OCI-LY7 (cell line): ENCODE results near the gene NPHP1. TPM values are rescaled to one million over a fixed set of nuclear protein-coding genes. Genes with fewer than 3 reads are reported as not detected.
A peak's percentile ranks its signal among the peaks of the same experiment; 100 is the strongest.
"Not testable (repeated sequence)": the region's sequence is repeated elsewhere in the genome, so short reads cannot be mapped to it uniquely, and the experiment has no call there.

Source experiments
- BruUV-seq: library from RNA; stranded (reverse); fragments of 400-500 nt; replicated peaks from 2 replicates; lab custom pipeline; 2021; lab: Mats Ljungman, UMichigan
- CTCF ChIA-PET: fragments of 300-600 bp; sonication (Branson Sonifier 250); formaldehyde crosslinking; loops from one replicate; lab custom pipeline; 2022; ENCODE audit warnings: antibody characterized with exemption; ENCODE audit not compliant: unreplicated experiment; lab: Charles Lee
- POLR2A ChIA-PET: fragments of 300-600 bp; sonication (Branson Sonifier 250); formaldehyde crosslinking; loops from one replicate; lab custom pipeline; 2022; ENCODE audit warnings: antibody characterized with exemption; lab: Charles Lee
- DNase-seq: peaks from one replicate; pipeline ENCODE4 v3.0.0-alpha.2; 2015; ENCODE audit warnings: low spot score
- H2AFZ ChIP-seq: fragments of 200-600 bp; sonication (generic), shearing (Covaris generic); 2 replicates; pipeline ENCODE4 v1.6.1; 2014; ENCODE audit warnings: mild to moderate bottlenecking, antibody characterized with exemption, low read length, moderate library complexity
- H3K27ac ChIP-seq: fragments of 200-600 bp; sonication (generic); 2 replicates; pipeline ENCODE4 v1.5.1; 2014; ENCODE audit warnings: mixed run types, low read depth, mild to moderate bottlenecking, moderate library complexity, low read length, inconsistent platforms; ENCODE audit not compliant: poor library complexity, severe bottlenecking
- H3K36me3 ChIP-seq: fragments of 200-600 bp; sonication (generic); 2 replicates; pipeline ENCODE4 v1.6.1; 2014; ENCODE audit warnings: mild to moderate bottlenecking, antibody characterized with exemption, low read length, moderate library complexity, mixed read lengths; ENCODE audit not compliant: insufficient read depth
- H3K4me1 ChIP-seq: fragments of 200-600 bp; sonication (generic); 2 replicates; pipeline ENCODE4 v1.5.1; 2014; ENCODE audit warnings: mild to moderate bottlenecking, low read length; ENCODE audit not compliant: insufficient read depth, poor library complexity, severe bottlenecking
- H3K4me2 ChIP-seq: fragments of 200-600 bp; sonication (generic); 2 replicates; pipeline ENCODE4 v1.6.1; 2014; ENCODE audit warnings: mild to moderate bottlenecking, low read length
- H3K4me3 ChIP-seq: fragments of 200-600 bp; sonication (generic); 2 replicates; pipeline ENCODE4 v1.5.1; 2014; ENCODE audit warnings: mild to moderate bottlenecking, low read depth, low read length; ENCODE audit not compliant: poor library complexity, severe bottlenecking
- H3K79me2 ChIP-seq: fragments of 200-600 bp; sonication (generic); 2 replicates; pipeline ENCODE4 v1.6.1; 2016; ENCODE audit warnings: low read depth, mild to moderate bottlenecking, low read length, moderate library complexity, mixed read lengths; ENCODE audit not compliant: insufficient read depth
- H3K9me2 ChIP-seq: fragments of 200-600 bp; sonication (generic); 2 replicates; pipeline ENCODE4 v1.6.1; 2016; ENCODE audit warnings: mild to moderate bottlenecking, low read length, mixed read lengths; ENCODE audit not compliant: insufficient read depth
- H3K9me3 ChIP-seq: fragments of 200-600 bp; sonication (generic); 2 replicates; pipeline ENCODE4 v1.6.1; 2014; ENCODE audit warnings: mild to moderate bottlenecking, mixed run types, low read length, mixed read lengths
- H4K20me1 ChIP-seq: fragments of 200-600 bp; sonication (generic); 2 replicates; pipeline ENCODE4 v1.6.1; 2014; ENCODE audit warnings: mild to moderate bottlenecking, antibody characterized with exemption, low read length, moderate library complexity, mixed read lengths; ENCODE audit not compliant: insufficient read depth
- CTCF ChIP-seq: fragments of 200-600 bp; sonication (generic); conservative IDR thresholded peaks from 2 replicates; pipeline ENCODE4 v1.5.1; 2014; ENCODE audit warnings: mild to moderate bottlenecking, antibody characterized with exemption, low read length, moderate library complexity, mixed read lengths
- EZH2phosphoT487 ChIP-seq: fragments of 200-600 bp; sonication (generic); IDR thresholded peaks from 2 replicates; pipeline ENCODE4 v1.6.1; 2018; ENCODE audit warnings: low read depth, borderline replicate concordance, mild to moderate bottlenecking, mixed run types, antibody characterized with exemption, low read length, moderate library complexity, mixed read lengths
- intact Hi-C: fragments of 100-400 bp; cut with micrococcal nuclease; formaldehyde crosslinking; loops from one replicate; pipeline ENCODE4 v1.10.0; 2022; ENCODE audit not compliant: unreplicated experiment
- total RNA-seq, 2 experiments: library from RNA; depleted of rRNA in 1 of 2; stranded (reverse); fragments of >200 nt in 1 of 2; shearing (Covaris generic) in 1 of 2; gene quantifications; 2 replicates each; pipeline ENCODE4 v1.2.3, GENCODE V29; 2014 to 2022

The NPHP1 gene
- total RNA-seq, 2 experiments from 2014 or later: 1.6 to 2.0 TPM

GRCh38 chr2:110205660-110206455 is 1.0 kb upstream of the NPHP1 start:
- Histone ChIP-seq H3K27ac (no peak overlapping the region), H2AFZ (peak overlapping the region; percentile 100), H3K4me3 (peak overlapping the region; percentile 76), H3K4me2 (peak overlapping the region; percentile 77), H3K36me3 (no peaks in the 10 kb centered on the region), H3K4me1 (peaks cover 6% of the 10 kb centered on the region), H3K79me2 (no peaks in the 10 kb centered on the region), H4K20me1 (no peaks in the 10 kb centered on the region), H3K9me3 (no peaks in the 10 kb centered on the region), H3K9me2 (no peaks in the 10 kb centered on the region)
- ChIA-PET POLR2A (no interaction called here), CTCF (no interaction called here)
- intact Hi-C loops: no loop called here
- no peak for TF ChIP-seq CTCF
- TF ChIP-seq EZH2phosphoT487: no peak
- BruUV-seq: no TSS peak
- no peak for DNase-seq

GRCh38 chr2:110198016-110198415 is 6.8 kb downstream of the NPHP1 start:
- Histone ChIP-seq H3K9me2 (no peaks in the 10 kb centered on the region), H3K4me1 (no peaks in the 10 kb centered on the region), H3K36me3 (no peaks in the 10 kb centered on the region), H3K9me3 (no peaks in the 10 kb centered on the region), H3K4me2 (no peak overlapping the region), H2AFZ (no peak overlapping the region), H3K79me2 (no peaks in the 10 kb centered on the region), H3K27ac (no peak overlapping the region), H4K20me1 (no peaks in the 10 kb centered on the region), H3K4me3 (no peak overlapping the region)
- no peak for DNase-seq
- no peak for TF ChIP-seq EZH2phosphoT487
- TF ChIP-seq CTCF: no peak
- ChIA-PET CTCF (no interaction called here), POLR2A (no interaction called here)
- no TSS peak for BruUV-seq
- intact Hi-C loops: no loop called here

GRCh38 chr2:110197452-110197851 is 7.4 kb downstream of the NPHP1 start:
- no peaks in the 10 kb centered on the region for H3K36me3 ChIP-seq
- no peaks in the 10 kb centered on the region for H3K4me1 ChIP-seq
- no peak for DNase-seq
- BruUV-seq: no TSS peak
- no peak overlapping the region for H3K27ac ChIP-seq
- H3K9me2 ChIP-seq: no peaks in the 10 kb centered on the region
- H2AFZ ChIP-seq: no peak overlapping the region
- no peak overlapping the region for H3K4me3 ChIP-seq
- no peaks in the 10 kb centered on the region for H3K9me3 ChIP-seq
- ChIA-PET CTCF (no interaction called here), POLR2A (no interaction called here)
- no peaks in the 10 kb centered on the region for H3K79me2 ChIP-seq
- TF ChIP-seq CTCF (no peak), EZH2phosphoT487 (no peak)
- no peaks in the 10 kb centered on the region for H4K20me1 ChIP-seq
- H3K4me2 ChIP-seq: no peak overlapping the region
- intact Hi-C loops: no loop called here

DNA sequence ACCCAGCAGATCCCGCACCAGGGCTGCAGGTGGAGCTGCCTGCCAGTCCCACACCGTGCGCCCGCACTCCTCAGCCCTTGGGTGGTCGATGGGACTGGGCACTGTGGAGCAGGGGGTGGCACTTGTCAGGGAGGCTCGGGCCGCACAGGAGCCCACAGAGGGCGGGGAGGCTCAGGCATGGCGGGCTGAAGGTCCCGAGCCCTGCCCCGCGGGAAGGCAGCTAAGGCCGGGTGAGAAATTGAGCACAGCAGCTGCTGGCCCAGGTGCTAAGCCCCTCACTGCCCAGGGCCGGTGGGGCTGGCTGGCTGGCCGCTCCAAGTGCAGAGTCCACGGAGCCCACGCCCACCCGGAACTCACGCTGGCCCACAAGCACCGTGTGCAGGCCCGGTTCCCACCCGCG is 14.6 kb downstream of the NPHP1 start:
- POLR2A ChIA-PET, DNase-seq, BruUV-seq: not testable (repeated sequence)

More for the DNA sequence above, 14.6 kb downstream of the NPHP1 start:
- H3K36me3 ChIP-seq, intact Hi-C loops, H3K27ac ChIP-seq, H3K4me2 ChIP-seq, H3K4me3 ChIP-seq, H3K4me1 ChIP-seq, H2AFZ ChIP-seq, H3K9me3 ChIP-seq, H4K20me1 ChIP-seq, H3K79me2 ChIP-seq, CTCF ChIA-PET, H3K9me2 ChIP-seq: not testable (repeated sequence)
